Endometrium (tissue), 2 donors: ENCODE data around the gene SVOPL.
A peak's percentile ranks its signal among the peaks of the same experiment; 100 is the strongest.
"Not testable (repeated sequence)": the region's sequence is repeated elsewhere in the genome, so short reads cannot be mapped to it uniquely, and the experiment has no call there.

Experiments
- FAIRE-seq: peaks from 2 replicates; lab custom pipeline; 2012; peaks lifted over from hg19 to GRCh38; lab: Jason Lieb, UNC
- donor health status: control.
- donor health status: control.

SVOPL gene

GRCh38 chr7:138700857-138701536, at the start of gene SVOPL:
SVOPL (minus strand) TSS chr7:138701362; CDS start chr7:138679045, 22,317 bp downstream.
- no peak for FAIRE-seq

- no peak for FAIRE-seq
These were observed 49.3 kb upstream of the SVOPL start for GRCh38 chr7:138750473-138750872.

GRCh38 chr7:138749960-138750359, 48.8 kb upstream of the SVOPL start:
- no peak for FAIRE-seq

DNA sequence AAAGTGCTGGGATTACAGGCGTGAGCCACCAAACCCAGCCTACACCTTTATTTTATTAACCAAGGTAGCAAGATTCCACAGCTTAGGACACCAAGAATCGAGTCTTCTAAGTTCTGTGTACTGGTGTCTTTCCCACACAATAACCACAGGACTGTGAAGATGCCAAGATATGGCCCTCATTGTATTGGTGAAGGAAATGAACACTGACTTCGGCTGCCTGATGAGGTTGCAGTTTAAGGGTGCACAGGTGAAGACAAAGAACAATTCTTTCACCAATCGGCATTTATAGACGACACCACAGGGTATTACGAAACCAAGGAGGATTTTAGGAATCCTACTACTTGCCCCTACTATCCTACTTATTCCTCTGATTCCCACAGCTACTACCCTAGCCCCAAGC, 47.5 kb upstream of the SVOPL start:
- FAIRE-seq, result no peak

DNA sequence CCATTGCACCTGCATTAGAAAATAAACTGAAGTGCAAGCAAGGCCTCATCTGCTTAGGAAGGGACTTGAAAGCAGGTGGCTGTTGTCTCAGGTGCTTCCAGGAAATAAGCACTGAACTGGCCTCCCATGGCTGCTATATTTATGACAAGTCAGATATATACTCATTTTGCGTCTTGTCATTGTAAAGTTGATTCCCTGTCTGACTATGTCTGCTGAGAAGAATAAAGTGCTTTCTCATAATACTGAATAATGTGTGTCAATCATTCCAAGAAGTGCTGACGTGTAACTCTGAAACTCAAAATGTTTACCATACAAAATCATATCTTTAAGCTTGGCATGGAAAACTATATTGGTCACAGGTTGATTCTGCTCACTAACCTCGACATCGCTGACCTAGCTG, 44.9 kb upstream of the SVOPL start:
- no peak for FAIRE-seq

- FAIRE-seq, result no peak
These were observed 44.0 kb upstream of the SVOPL start for GRCh38 chr7:138745189-138745588.

- no peak for FAIRE-seq
These were observed 40.2 kb upstream of the SVOPL start for GRCh38 chr7:138741453-138741735.

- no peak for FAIRE-seq
These were observed 38.7 kb upstream of the SVOPL start for GRCh38 chr7:138739859-138740258.

GRCh38 chr7:138738551-138739335, 37.6 kb upstream of the SVOPL start:
- FAIRE-seq, result peak; percentile 86

GRCh38 chr7:138738114-138738513, 37.0 kb upstream of the SVOPL start:
- no peak for FAIRE-seq

DNA sequence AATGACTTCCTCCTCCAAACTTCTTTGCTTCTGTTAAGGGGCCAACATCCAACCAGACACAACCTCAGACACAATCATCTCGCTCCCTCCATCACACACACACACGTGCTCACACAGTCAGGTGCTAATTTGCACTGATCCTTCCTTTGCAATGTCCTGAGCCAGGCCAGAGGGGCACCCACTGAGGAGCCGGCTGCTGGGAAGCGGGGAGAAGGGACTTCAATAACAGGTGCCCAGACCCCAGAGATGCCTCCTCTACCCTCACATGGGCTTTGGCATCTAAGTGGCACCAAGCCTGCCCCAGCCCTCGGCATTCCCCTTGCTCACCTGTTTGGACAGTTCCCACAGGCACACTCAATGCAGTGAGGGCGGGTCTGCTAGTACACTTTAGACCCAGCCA, 34.2 kb upstream of the SVOPL start:
- FAIRE-seq, result no peak

DNA sequence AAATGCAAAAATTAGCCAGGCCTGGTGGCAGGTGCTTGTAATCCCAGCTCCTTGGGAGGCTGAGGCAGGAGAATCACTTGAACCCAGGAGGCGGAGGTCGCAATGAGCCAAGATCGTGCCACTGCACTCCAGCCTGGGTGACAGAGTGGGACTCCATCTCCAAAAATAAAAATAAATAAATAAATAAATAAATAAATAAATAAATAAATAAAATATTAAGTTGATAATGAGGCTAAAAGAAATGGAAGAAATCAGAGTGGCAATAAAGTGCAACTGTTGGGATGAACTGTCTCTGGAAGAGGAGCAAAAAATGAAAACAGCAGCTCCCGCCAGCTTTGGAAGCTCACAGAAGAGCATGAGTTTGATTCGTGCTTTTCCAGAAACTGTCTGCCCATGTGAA, 30.6 kb upstream of the SVOPL start:
- FAIRE-seq, result not testable (repeated sequence)

DNA sequence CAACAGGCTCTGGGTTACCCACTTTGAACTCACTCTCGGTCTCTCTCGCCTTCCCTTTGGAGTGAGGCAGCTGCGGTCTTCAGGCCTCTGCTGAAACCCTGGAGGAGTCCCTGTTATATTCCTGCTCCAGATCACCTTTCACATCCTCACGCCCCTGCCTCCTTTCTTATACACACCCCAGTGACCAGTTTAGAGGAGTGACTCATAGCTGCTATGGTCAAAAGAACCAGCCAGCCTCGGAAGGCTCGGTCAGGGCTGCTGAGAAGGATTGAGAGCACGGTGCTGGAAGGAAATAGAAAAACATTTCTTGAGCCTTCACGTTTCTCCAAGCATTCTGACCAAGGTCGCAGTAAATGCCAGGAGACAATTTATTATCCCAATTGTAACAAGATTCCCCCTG, 28.3 kb upstream of the SVOPL start:
- no peak for FAIRE-seq

- FAIRE-seq, result no peak
These were observed 26.4 kb upstream of the SVOPL start for GRCh38 chr7:138727336-138728099.

- FAIRE-seq, result no peak
These were observed 25.1 kb upstream of the SVOPL start for GRCh38 chr7:138726288-138726687.

DNA sequence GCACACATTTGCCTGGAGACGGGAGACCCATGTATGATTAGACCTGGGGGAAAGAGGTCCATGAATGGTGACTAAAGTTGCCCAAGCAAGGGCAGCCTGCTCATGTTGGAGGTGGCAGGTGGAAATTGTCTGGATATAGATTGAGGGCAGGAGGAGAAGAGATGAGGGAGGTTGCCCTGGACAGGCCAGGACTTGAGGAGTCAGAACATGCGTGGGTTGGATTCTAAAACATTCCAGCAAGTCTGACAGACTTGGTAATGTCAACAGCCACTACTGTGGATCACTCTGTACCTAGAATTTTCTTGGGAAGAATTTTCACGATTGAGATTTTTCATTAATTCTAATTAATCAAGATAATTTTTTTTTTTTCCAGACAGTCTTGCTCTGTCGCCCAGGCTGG, 19.1 kb upstream of the SVOPL start:
- no peak for FAIRE-seq

DNA sequence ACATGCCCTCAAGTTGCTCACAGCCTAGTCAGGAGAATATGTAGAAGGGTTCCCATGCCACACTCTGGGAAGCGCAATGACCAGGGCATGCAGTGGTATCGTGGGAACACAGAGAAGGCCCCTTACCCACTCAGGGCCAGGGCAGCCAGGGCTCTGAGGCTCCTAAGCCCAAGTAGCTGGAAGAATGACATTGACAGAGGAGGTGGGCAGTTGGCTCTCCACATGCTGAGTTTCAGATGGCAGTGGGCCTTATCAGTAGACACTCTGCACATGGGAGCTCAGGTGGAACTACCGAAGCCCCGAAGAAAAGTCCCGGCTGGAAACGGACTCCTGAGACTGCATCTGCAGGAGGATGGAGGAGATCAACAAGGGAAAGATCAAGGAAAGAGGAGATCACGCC, 15.7 kb upstream of the SVOPL start:
- no peak for FAIRE-seq

GRCh38 chr7:138713191-138713590, 12.0 kb upstream of the SVOPL start:
- FAIRE-seq, result no peak

- FAIRE-seq, result no peak
These were observed 11.5 kb upstream of the SVOPL start for GRCh38 chr7:138712652-138713051.

- no peak for FAIRE-seq
These were observed 9.6 kb upstream of the SVOPL start for GRCh38 chr7:138710536-138711385.

- no peak for FAIRE-seq
These were observed 4.0 kb upstream of the SVOPL start for GRCh38 chr7:138705167-138705566.

- FAIRE-seq, result no peak
These were observed 368 bp upstream of the SVOPL start for GRCh38 chr7:138701537-138701923.
